Transverse colon (tissue), 4 donors: Measurements from ENCODE around the gene SEC61B.

Source experiments
- POLR2AphosphoS5 ChIP-seq, 3 donors: sonication (generic); formaldehyde crosslinking; IDR thresholded peaks; one replicate each; pipeline ENCODE4 v1.6.1; 2016; ENCODE audit warnings: antibody characterized with exemption in 3 of 3
- TF ChIP-seq, protein P1 (sequence below), 5 experiments: fragments of 200-600 bp in 3 of 5; fragments of 450-650 bp in 2 of 5; sonication (generic) in 3 of 5; IDR thresholded peaks; 1 replicate in 2 of 5; 2 replicates in 3 of 5; pipeline ENCODE4 v1.5.1; 2016 to 2017; ENCODE audit warnings: antibody characterized with exemption in 5 of 5, inconsistent platforms in 3 of 5, mild to moderate bottlenecking in 2 of 5, moderate library complexity in 1 of 5

DNA sequence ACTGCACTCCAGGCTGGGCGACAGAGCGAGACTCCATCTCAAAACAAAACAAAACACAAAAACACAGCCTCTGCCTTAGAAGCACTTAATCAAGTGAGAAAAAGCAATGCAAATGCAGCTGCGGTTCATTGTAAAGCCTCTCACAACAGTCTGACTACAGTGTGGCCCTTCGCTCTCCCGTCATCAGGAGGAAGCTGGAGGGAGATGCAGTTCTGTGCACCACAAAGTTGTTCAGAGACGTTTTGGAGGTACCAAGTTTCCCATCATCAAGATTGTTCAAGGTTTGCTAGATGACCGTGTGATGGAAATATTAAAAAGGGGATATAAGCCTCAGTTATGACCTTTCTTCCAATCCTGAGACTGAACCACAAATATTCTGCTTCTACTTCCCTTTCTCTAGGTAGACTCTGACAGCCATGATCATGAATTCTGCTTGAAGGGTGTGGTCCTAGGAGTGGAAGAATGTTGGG lies 40.9 kb downstream of the SEC61B start:
- TF ChIP-seq, protein P1, sequence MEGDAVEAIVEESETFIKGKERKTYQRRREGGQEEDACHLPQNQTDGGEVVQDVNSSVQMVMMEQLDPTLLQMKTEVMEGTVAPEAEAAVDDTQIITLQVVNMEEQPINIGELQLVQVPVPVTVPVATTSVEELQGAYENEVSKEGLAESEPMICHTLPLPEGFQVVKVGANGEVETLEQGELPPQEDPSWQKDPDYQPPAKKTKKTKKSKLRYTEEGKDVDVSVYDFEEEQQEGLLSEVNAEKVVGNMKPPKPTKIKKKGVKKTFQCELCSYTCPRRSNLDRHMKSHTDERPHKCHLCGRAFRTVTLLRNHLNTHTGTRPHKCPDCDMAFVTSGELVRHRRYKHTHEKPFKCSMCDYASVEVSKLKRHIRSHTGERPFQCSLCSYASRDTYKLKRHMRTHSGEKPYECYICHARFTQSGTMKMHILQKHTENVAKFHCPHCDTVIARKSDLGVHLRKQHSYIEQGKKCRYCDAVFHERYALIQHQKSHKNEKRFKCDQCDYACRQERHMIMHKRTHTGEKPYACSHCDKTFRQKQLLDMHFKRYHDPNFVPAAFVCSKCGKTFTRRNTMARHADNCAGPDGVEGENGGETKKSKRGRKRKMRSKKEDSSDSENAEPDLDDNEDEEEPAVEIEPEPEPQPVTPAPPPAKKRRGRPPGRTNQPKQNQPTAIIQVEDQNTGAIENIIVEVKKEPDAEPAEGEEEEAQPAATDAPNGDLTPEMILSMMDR (IDR thresholded peaks at IDR 0.05): no peak
- TF ChIP-seq POLR2AphosphoS5 (IDR thresholded peaks at IDR 0.05): no peak
